ES-I3 (cell line): ENCODE results near the gene SRC.

Experiments used
- H3K36me3 ChIP-seq: 2 replicates; pipeline ENCODE4 v1.6.1; 2013; ENCODE audit warnings: mild to moderate bottlenecking, low read length, control low read depth, moderate library complexity; ENCODE audit not compliant: insufficient read depth
- H3K4me1 ChIP-seq: 2 replicates; pipeline ENCODE4 v1.6.1; 2013; ENCODE audit warnings: mild to moderate bottlenecking, control low read depth, low read length; ENCODE audit not compliant: insufficient read depth
- H3K9ac ChIP-seq: 2 replicates; pipeline ENCODE4 v1.6.1; 2013; ENCODE audit warnings: low read depth, mild to moderate bottlenecking, low read length, moderate library complexity
- H3K9me3 ChIP-seq: 2 replicates; pipeline ENCODE4 v1.6.1; 2013; ENCODE audit warnings: mild to moderate bottlenecking, low read length, moderate library complexity; ENCODE audit not compliant: control insufficient read depth, insufficient read depth

SRC gene

GRCh38 chr20:37438464-37439222 is 92.7 kb downstream of the SRC start:
- Histone ChIP-seq H3K9ac (no peak overlapping the region), H3K9me3 (no peaks in the 10 kb centered on the region), H3K36me3 (no peaks in the 10 kb centered on the region), H3K4me1 (peaks cover 5% of the 10 kb centered on the region; the same call in 1 of the 2 replicates)

DNA sequence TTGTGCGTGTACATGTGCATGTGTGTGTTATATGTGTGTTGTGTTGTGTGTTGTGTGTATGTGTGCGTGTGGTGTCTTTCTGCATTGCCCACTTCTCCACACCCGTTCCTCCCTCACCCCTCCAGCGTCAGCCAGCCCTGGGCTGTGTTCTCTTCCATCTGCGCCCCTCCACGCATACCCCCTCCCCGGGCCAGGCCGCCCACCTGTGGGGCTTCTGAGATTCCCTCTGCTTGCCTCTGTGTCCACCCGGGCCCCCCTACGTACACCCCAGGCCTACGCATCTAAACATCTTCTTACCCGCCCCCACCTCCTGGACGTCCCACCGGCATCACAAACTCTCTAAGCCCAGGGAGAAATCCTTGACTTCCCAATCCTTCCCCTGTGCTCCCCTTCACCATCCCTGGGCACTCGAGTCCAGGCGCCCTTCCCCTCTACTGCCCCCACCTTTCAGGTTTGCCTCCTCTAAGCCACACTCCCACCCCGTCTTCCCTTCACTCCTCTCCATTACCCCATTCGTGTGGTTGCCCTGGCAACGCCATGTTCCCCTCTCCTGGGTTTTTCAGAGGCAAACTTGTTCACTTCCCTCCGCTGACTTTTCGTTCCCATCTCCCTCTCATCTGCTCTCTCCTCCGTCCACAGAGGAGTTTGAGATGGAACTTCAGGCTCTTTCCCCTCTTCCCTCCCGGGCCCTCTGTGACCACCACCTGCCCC is 93.4 kb downstream of the SRC start:
- no peaks in the 10 kb centered on the region for H3K36me3 ChIP-seq
- H3K9me3 ChIP-seq, result no peaks in the 10 kb centered on the region
- H3K4me1 ChIP-seq, result peaks cover 5% of the 10 kb centered on the region; the same call in 1 of the 2 replicates
- no peak overlapping the region for H3K9ac ChIP-seq

- Histone ChIP-seq H3K36me3 (no peaks in the 10 kb centered on the region), H3K9ac (no peak overlapping the region), H3K9me3 (no peaks in the 10 kb centered on the region), H3K4me1 (peaks cover 5% of the 10 kb centered on the region; the same call in 1 of the 2 replicates)
Observed at GRCh38 chr20:37441023-37441422, 95.1 kb downstream of the SRC start.

GRCh38 chr20:37442547-37442946 is 96.6 kb downstream of the SRC start:
- Histone ChIP-seq H3K36me3 (no peaks in the 10 kb centered on the region), H3K4me1 (peaks cover 5% of the 10 kb centered on the region; the same call in 1 of the 2 replicates), H3K9ac (no peak overlapping the region), H3K9me3 (no peaks in the 10 kb centered on the region)

DNA sequence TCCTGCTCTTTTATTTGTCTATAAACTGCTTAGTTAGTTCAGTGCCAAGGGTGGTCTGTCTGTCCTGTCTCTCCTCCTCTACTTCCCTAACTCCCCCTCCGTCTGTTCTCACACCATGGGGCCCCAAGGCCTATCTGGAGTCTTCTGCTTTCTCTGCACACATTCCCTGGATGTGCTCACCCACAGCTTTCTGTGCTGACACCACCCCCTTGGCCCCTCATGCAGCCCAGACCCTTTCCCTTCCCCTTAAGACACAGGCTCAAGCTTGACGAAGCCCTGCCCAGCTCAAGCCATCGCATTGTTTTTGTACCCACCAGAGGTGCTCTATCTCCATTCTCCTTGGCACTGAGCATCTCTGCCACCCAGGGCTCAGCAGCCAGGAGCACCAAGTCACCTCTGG is 97.0 kb downstream of the SRC start:
- Histone ChIP-seq H3K9me3 (no peaks in the 10 kb centered on the region), H3K36me3 (no peaks in the 10 kb centered on the region), H3K4me1 (peaks cover 4% of the 10 kb centered on the region; the same call in 1 of the 2 replicates), H3K9ac (no peak overlapping the region)

DNA sequence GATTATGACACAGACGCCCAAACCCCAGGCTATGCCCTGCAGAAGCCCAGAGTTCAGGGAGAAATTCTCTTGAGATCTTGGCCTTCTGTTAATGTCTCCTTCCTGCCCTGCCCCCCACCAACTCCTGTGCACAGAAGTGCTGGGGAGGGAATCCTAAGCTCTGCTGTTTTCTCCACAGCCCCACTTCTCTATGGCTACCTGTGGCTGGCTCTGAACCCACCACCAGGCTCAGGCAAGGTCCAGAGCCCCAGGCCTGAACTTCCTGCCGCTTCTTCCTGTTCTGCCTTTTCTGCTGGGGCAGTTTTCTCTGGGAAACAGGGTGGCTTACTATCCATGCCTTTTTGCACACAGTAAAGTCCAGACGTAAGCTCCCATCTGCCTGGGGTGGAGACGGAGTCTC is 97.7 kb downstream of the SRC start:
- Histone ChIP-seq H3K4me1 (no peaks in the 10 kb centered on the region; the same call in 1 of the 2 replicates), H3K9me3 (no peaks in the 10 kb centered on the region), H3K36me3 (no peaks in the 10 kb centered on the region), H3K9ac (no peak overlapping the region)

DNA sequence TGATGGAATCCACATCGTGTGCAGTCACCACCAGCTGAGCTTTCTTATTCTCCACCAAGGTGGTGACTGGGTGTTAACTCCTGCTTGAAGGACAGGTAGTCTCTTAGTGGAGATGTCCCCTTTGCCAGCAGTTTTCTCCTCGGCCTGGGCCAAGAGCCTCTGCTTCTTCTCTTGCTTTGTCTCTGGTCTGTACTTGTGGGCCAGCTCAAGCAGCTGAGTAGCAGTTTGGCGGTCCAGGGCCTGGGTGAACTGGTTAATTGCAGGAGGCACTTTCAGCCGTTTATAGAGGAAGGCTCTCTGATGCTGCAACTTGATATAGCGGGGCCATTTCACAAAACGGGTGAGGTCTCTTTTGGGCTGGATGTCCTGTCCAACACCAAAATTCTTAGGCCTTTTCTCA is 99.1 kb downstream of the SRC start:
- Histone ChIP-seq H3K4me1 (no peaks in the 10 kb centered on the region), H3K36me3 (no peaks in the 10 kb centered on the region), H3K9ac (no peak overlapping the region), H3K9me3 (no peaks in the 10 kb centered on the region)

DNA sequence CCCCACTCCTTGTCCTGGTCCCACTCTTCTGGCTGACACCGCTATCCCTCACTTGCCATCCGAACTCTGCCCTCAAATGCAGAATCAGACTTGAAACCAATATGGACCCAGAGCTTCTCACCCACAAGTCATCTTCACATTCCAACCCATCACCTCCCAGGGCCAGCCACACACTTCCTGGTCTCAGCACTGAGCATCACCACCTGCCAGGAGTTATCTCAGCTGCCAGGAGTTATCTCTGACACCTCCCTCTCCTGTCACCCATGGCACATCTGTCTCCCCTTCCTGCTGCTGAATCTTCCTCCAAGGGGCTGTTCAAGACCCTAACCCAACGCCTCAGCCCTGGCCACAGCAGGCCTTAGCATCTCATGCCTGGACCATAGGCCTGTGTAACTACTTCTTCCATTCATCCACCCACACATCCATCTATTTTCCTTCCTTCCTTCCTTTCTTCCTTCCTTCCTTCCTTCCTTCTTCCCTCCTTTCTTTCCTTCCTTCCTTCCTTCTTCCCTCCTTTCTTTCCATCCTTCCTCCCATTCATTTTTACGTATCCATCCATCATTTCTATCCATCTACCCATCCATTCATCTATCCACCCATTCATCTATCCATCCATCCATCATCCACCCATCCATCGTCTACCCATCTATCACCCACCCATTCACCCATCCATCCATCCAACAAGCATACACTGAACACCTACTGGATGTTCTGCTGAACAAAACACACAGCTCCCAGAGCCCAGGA is 100.5 kb downstream of the SRC start:
- H3K9ac ChIP-seq, result no peak overlapping the region
- H3K4me1 ChIP-seq, result no peaks in the 10 kb centered on the region
- H3K9me3 ChIP-seq, result no peaks in the 10 kb centered on the region
- no peaks in the 10 kb centered on the region for H3K36me3 ChIP-seq

DNA sequence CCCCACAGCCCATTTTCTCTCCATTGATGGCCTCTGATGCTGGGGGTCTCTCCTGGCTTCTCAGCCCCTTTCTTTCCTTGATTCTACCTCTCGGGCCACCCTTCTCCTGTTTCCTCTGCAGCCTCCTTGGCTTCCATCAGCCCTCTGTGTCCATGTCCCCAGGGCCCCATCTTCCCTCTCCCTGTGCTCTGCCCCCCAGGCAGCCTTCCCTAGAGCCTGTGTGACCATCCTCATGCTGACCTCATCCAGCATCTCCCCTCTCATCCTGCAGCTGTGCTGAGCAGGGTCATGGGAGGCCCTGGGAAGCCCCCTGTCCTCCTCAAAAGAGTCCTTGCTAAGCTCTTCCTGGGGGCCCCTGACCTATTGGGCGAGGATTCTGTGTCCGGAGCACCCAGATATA is 101.7 kb downstream of the SRC start:
- Histone ChIP-seq H3K36me3 (no peaks in the 10 kb centered on the region), H3K9ac (no peak overlapping the region), H3K9me3 (no peaks in the 10 kb centered on the region), H3K4me1 (no peaks in the 10 kb centered on the region)

DNA sequence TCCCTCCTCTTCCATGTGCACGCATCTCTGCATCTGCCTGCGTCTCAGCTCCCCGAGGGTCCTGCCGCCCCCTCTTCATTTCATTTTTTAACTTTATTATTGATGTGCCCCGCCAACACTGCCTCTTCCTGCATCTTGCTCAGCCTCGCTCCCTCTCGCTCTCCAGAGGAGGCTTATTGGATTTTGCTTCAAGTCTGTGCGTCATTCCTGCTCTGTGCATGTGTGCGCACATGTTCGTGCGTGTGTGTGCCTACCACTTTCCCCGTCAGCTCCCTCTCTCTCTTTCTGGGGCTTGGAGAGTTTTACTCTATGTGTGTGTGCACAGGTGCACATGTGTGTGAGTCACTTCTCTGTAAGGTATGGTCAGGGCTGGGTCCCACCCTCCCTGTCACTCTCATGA is 103.3 kb downstream of the SRC start:
- no peaks in the 10 kb centered on the region for H3K4me1 ChIP-seq
- no peaks in the 10 kb centered on the region for H3K36me3 ChIP-seq
- no peak overlapping the region for H3K9ac ChIP-seq

GRCh38 chr20:37450344-37450743 is 104.4 kb downstream of the SRC start:
- H3K36me3 ChIP-seq, result no peaks in the 10 kb centered on the region
- H3K9ac ChIP-seq, result no peak overlapping the region
- no peaks in the 10 kb centered on the region for H3K4me1 ChIP-seq
- peaks cover 5% of the 10 kb centered on the region; the same call in 1 of the 2 replicates for H3K9me3 ChIP-seq

More for the DNA sequence above, 103.3 kb downstream of the SRC start:
- peaks cover under 1% of the 10 kb centered on the region; the same call in 1 of the 2 replicates for H3K9me3 ChIP-seq

- Histone ChIP-seq H3K9ac (no peak overlapping the region), H3K9me3 (peaks cover 5% of the 10 kb centered on the region; the same call in 1 of the 2 replicates), H3K36me3 (no peaks in the 10 kb centered on the region), H3K4me1 (no peaks in the 10 kb centered on the region)
Observed at GRCh38 chr20:37451616-37452015, 105.7 kb downstream of the SRC start.

DNA sequence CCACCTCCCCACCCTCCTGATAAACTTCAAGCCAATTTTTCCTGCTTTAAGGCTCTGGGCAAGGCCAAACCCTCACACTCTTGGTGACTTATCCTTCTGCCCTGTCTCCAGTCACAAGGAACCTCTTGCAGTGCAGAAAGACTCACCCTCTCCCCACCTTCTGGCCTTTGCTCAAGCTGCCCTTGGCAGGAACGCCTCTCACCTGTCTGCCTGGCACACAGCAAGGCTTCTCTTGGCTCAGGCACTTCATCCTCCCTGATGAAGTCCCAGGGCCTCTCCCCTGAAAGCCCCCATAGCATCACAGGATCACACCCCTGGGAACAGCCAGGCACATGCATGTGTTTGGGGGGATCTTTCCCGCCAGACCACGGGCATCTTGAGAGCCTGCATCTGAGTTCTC is 106.3 kb downstream of the SRC start:
- peaks cover 5% of the 10 kb centered on the region; the same call in 1 of the 2 replicates for H3K9me3 ChIP-seq
- H3K4me1 ChIP-seq, result no peaks in the 10 kb centered on the region
- H3K36me3 ChIP-seq, result no peaks in the 10 kb centered on the region
- no peak overlapping the region for H3K9ac ChIP-seq

DNA sequence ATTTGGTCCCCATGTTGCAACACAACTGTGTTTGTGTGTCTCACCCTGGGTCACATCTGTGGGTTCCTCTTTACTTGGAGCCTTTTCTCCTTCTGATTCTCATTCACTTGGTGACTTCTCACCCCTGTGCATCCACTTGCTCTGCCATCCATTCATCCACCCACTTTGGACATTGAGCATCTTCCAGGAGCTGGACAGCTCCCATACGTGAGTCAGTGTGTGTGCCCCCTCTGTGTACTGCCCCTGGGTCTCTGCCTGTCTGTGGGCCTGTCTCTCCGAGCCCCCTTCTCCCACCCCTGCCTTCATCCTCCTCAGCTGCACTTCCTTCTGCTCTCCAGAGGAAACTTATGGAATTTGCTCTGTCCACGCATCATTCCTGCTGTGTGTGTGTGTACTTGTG is 107.3 kb downstream of the SRC start:
- no peak overlapping the region for H3K9ac ChIP-seq
- H3K36me3 ChIP-seq, result no peaks in the 10 kb centered on the region
- peaks cover 5% of the 10 kb centered on the region; the same call in 1 of the 2 replicates for H3K9me3 ChIP-seq
- H3K4me1 ChIP-seq, result no peaks in the 10 kb centered on the region
